ENCODE results near the gene KERA.

The KERA gene

DNA sequence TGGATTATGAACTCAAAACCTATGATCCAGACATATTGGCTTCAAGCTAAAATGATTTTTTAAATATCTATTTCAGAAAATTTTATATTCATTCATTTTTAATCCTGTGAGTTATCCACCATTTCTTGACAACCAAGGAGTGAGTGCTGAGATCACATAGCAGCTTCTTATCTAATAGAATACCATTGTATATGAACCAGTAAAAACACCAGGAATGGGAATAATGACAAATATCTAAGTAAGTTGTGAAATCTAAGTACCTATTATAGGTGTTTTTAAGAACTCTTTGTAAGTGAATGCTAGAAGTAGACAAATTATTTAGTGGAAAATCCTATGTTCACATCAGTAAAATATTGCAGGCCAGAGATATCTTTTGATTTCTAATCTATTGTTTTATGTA is 45.3 kb upstream of the KERA start:
- peaks cover 0 to 12% (median 0%) of the 10 kb centered on the region in 4 donors for H3K4me1 ChIP-seq
- no peaks in the 10 kb centered on the region for H3K9me3 ChIP-seq
- intact Hi-C loops (cut with DNase I; ENCODE audit: low total_unique reads), result no loop called here
- H3K36me3 ChIP-seq, result no peaks in the 10 kb centered on the region
- no peak overlapping the region for H3K4me3 ChIP-seq
- TF ChIP-seq, protein P1, sequence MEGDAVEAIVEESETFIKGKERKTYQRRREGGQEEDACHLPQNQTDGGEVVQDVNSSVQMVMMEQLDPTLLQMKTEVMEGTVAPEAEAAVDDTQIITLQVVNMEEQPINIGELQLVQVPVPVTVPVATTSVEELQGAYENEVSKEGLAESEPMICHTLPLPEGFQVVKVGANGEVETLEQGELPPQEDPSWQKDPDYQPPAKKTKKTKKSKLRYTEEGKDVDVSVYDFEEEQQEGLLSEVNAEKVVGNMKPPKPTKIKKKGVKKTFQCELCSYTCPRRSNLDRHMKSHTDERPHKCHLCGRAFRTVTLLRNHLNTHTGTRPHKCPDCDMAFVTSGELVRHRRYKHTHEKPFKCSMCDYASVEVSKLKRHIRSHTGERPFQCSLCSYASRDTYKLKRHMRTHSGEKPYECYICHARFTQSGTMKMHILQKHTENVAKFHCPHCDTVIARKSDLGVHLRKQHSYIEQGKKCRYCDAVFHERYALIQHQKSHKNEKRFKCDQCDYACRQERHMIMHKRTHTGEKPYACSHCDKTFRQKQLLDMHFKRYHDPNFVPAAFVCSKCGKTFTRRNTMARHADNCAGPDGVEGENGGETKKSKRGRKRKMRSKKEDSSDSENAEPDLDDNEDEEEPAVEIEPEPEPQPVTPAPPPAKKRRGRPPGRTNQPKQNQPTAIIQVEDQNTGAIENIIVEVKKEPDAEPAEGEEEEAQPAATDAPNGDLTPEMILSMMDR (IDR thresholded peaks at IDR 0.05), result no peak
- no peak for DNase-seq
- H3K27me3 ChIP-seq, result no peaks in the 10 kb centered on the region
- H3K27ac ChIP-seq, result no peak overlapping the region

DNA sequence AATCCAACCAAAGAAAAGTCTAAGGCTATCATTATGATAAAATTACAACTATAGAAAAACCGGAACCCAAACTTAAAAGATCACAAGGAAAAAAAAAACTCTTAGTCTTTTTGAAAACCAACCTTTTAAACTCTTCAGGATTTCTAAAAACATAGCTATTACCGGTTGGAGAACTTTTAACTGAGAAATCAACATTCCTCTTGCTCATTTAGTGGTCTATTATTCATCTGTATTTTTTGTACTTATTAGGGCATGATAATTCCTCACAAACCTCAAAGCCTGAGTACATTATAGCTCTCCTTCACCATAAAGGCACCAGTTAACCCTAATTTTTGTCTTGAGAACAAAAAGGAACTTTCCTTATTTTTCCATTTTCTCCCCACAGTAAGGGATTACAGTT is 43.1 kb upstream of the KERA start:
- H3K27me3 ChIP-seq, result no peaks in the 10 kb centered on the region
- DNase-seq, result no peak
- intact Hi-C loops (cut with DNase I; ENCODE audit: low total_unique reads), result no loop called here

DNA sequence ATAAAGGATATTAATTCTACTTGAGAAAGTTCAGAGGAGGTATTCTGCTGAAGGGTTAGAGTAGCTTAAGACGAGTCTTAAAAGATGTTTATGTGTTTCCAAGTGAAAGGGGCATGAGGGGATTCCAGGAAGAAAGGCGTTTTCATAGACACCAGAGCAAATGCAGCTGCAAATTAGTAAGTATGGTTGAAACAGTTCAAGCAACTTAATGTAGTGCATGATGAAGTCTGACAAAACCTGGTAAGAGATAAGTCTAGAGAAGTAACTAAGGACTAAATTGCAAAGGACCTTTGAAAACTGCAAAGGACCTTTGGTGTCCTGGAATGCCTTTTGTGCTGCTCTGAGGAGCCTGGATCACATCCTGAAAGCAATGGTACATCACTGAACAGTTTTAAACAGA is 42.0 kb upstream of the KERA start:
- Histone ChIP-seq H3K9me3 (peaks cover 0 to 3% (median 0%) of the 10 kb centered on the region in 3 donors), H3K36me3 (no peaks in the 10 kb centered on the region), H3K27ac (peak overlapping the region in 1 of 2 donors; percentile 3), H3K4me1 (peaks cover 0 to 12% (median 0%) of the 10 kb centered on the region in 4 donors), H3K27me3 (no peaks in the 10 kb centered on the region), H3K4me3 (no peak overlapping the region)
- intact Hi-C loops (cut with DNase I; ENCODE audit: low total_unique reads), result no loop called here
- TF ChIP-seq, protein P1 (IDR thresholded peaks at IDR 0.05), result no peak
- DNase-seq, result no peak

More for the DNA sequence above, 43.1 kb upstream of the KERA start:
- TF ChIP-seq, protein P1 (IDR thresholded peaks at IDR 0.05), result no peak
- Histone ChIP-seq H3K36me3 (no peaks in the 10 kb centered on the region), H3K27ac (no peak overlapping the region), H3K9me3 (peaks cover 0 to 2% (median 0%) of the 10 kb centered on the region in 3 donors), H3K4me1 (peaks cover 0 to 12% (median 0%) of the 10 kb centered on the region in 4 donors), H3K4me3 (no peak overlapping the region)

DNA sequence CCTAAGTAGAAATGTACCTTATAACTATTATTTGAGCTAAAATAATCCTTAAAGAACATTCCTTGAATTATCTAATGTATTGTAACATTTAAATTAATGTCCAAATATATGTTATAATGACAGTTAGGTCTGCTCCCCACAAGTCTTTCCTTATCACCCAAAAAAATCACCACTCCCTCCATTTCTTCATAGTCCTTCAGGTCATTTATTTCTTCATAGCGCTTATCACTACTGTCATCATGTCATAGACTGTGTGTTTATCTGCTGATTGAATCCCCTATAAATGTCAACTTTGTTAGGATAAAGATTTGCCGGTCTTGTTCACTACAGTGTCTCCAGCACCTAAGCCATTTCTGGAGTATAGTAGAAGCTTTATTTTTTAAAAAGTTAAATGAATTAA is 41.5 kb upstream of the KERA start:
- peaks cover 0 to 3% (median 0%) of the 10 kb centered on the region in 3 donors for H3K9me3 ChIP-seq
- H3K36me3 ChIP-seq, result no peaks in the 10 kb centered on the region
- no peak for DNase-seq
- H3K4me3 ChIP-seq, result no peak overlapping the region
- no peaks in the 10 kb centered on the region for H3K27me3 ChIP-seq
- TF ChIP-seq, protein P1 (IDR thresholded peaks at IDR 0.05), result no peak
- intact Hi-C loops (cut with DNase I; ENCODE audit: low total_unique reads), result no loop called here
- H3K4me1 ChIP-seq, result peaks cover 0 to 12% (median 0%) of the 10 kb centered on the region in 4 donors
- H3K27ac ChIP-seq, result peak overlapping the region; percentile 2 to 34

DNA sequence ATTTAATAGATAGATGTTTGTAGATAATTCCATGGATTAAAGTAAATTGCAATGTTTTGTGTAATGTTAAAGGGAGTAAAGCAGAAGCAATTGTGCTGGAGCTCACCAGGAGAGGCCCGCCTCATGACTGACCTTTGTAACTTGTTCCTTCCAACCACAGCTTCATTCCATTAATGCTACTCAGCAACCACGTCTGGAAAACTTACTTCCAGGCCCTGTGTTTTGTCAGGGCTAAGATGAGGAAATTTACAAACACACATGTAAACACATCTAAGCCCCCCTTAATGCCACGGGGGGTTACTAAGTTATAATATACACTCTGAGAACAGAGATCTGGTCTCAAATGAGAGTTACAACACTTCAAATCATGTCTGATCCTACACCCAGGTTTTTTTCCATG is 41.1 kb upstream of the KERA start:
- intact Hi-C loops (cut with DNase I; ENCODE audit: low total_unique reads), result no loop called here
- peak; percentile 52 to 69 for DNase-seq
- Histone ChIP-seq H3K4me3 (no peak overlapping the region), H3K36me3 (no peaks in the 10 kb centered on the region), H3K27ac (peak overlapping the region; percentile 2 to 34), H3K9me3 (peaks cover 0 to 3% (median 0%) of the 10 kb centered on the region in 3 donors), H3K27me3 (no peaks in the 10 kb centered on the region), H3K4me1 (peaks cover 0 to 12% (median 0%) of the 10 kb centered on the region in 4 donors)
- TF ChIP-seq, protein P1 (IDR thresholded peaks at IDR 0.05), result no peak

DNA sequence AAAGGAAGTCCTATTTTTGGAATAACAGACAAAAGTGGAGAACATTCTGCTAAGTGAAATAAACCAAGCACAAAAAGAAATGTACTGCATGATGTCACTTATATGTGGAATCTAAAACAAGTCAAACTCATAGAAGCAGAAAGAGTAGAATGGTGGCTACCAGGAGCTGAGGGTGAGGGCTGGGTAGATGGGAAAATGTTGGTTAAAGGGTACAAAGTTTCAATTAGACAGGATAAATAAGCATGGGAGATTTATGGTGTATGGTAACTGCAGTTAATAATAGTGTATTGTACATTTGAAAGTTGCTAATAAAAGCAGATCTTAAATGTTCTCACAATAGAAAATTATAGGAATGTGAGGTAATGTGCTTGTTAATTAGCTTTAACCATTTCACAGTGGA is 40.6 kb upstream of the KERA start:
- Histone ChIP-seq H3K27ac (peak overlapping the region; percentile 2 to 29), H3K36me3 (no peaks in the 10 kb centered on the region), H3K27me3 (no peaks in the 10 kb centered on the region), H3K4me3 (no peak overlapping the region), H3K4me1 (peaks cover 0 to 12% (median 0%) of the 10 kb centered on the region in 4 donors), H3K9me3 (peaks cover 0 to 3% (median 0%) of the 10 kb centered on the region in 3 donors)
- TF ChIP-seq, protein P1 (IDR thresholded peaks at IDR 0.05), result no peak
- intact Hi-C loops (cut with DNase I; ENCODE audit: low total_unique reads), result no loop called here
- DNase-seq, result no peak

Data from tibial artery (tissue), 4 donors.